ENCODE data around the gene IGSF9B.

The IGSF9B gene

DNA sequence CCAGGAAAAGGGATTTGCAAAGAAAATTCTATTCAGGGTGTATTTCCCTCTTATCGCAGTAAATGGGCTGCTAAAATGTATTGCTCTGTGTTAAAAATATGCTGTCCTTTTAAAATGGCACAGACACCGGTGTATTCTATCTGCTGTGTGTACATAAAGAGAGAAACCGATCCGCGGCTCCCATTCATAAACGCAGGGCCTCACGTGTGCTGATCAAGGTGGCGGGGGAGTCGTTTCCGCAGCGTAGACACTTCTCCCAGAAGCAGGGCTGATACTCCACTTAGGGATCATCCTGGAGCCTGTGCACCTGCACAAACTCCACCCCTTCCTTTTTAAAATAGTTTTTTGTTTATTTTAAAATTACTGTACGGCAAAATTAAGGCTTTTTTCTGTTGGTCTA is 26.1 kb upstream of the IGSF9B start:
- no peak for DNase-seq

- DNase-seq = no peak
Observed at GRCh38 chr11:133982151-133982550, 25.4 kb upstream of the IGSF9B start.

DNA sequence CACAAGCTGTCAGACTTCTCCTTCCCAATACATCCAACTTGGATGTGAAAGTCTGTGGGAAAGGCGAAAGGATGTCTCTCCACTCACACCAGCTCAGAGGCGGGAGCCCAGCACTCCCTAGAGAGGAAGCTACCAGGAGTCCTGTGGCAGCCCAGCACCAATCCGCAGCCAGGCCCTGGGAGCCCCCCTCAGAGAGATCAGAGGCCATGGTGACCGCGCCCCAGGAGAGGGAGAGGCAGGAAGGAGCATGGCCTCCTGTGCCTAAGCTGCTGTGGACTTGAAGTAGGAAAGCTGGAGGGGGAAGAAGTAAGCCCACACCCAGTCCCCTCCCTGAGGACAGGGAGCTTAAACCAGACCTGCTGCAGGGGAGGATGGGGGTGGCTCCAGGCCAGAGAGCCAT is 24.4 kb upstream of the IGSF9B start:
- DNase-seq = no peak

- no peak for DNase-seq
Observed at GRCh38 chr11:133980665-133981064, 23.9 kb upstream of the IGSF9B start.

- DNase-seq = no peak
Observed at GRCh38 chr11:133978794-133979193, 22.0 kb upstream of the IGSF9B start.

GRCh38 chr11:133977067-133977677 is 20.4 kb upstream of the IGSF9B start:
- no peak for DNase-seq

DNA sequence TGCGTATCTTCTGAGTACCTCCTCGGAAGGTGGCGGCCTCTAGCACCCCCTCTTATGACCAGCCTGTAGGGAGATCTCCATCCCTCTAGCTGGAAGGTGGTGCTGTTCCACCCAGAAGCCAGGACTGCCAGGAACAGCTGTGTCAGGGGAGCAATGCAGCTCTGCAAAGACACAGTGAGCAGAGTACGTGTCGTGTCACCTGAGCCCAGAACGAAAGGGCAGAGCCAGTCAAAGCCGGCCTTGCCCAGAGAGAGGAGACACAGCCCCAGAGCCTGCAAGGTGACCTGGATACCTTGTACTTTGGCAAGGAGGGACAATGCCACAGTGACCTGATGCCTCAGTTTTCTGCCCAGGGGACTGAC is 18.7 kb upstream of the IGSF9B start:
- no peak for DNase-seq

GRCh38 chr11:133974836-133975487 is 18.2 kb upstream of the IGSF9B start:
- DNase-seq = no peak

- no peak for DNase-seq
Observed at GRCh38 chr11:133971881-133972280, 15.1 kb upstream of the IGSF9B start.

- no peak for DNase-seq
Observed at GRCh38 chr11:133969112-133969511, 12.3 kb upstream of the IGSF9B start.

GRCh38 chr11:133968300-133968699 is 11.5 kb upstream of the IGSF9B start:
- no peak for DNase-seq

- no peak for DNase-seq
Observed at GRCh38 chr11:133967599-133968238, 11.0 kb upstream of the IGSF9B start.

GRCh38 chr11:133966921-133967598 is 10.3 kb upstream of the IGSF9B start:
- DNase-seq = no peak

DNA sequence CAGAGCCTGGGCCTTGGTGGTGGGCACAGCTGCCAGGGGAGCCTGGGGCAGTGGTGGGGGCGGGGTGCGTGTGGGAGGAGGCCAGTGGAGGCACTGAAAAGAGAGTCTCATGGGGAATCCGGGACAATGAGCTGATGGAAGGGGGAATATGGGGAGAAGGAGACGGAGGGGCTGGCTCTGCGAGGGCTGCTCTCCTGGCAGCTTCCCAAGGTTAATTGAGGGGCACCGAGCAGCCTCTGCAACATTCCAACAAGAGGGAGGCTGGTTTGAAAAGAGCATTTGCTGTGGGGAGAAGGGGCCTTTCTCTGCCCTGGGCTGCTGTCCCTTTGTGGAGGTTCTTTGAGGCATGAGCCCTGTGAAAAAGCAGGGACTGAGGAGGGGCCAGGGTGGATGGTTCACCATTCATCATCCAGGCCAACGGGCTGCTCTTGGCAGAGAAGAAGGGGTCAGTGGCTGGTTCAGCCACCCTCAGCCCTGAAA is 9.4 kb upstream of the IGSF9B start:
- no peak for DNase-seq

DNA sequence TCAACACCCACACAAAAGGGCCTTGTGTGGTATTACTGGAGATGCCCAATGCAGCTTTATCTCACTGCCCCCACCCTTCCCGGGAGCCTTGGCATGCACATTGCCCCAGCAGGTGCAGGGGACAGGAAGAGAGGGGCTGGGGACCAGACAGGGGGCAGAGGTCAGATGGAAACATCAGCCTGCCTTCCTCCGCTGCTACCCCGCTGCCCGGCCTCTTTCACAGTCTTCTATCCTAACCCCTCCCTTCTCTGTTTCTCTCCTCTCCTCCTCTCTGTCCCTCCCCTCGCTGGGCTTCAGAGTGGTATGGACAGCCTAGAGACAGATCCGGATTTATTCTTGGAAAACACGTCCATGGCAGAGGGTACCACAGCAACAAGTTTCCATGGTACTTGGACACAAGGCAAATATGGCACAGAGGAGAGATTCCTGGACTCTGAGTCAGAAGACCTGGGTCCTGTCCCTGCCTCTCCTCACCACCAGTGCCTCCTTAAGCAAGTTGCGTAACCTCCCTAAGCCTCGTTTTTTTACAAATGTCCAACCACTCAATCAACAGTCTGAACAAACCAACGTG is 8.3 kb upstream of the IGSF9B start:
- DNase-seq = no peak

DNA sequence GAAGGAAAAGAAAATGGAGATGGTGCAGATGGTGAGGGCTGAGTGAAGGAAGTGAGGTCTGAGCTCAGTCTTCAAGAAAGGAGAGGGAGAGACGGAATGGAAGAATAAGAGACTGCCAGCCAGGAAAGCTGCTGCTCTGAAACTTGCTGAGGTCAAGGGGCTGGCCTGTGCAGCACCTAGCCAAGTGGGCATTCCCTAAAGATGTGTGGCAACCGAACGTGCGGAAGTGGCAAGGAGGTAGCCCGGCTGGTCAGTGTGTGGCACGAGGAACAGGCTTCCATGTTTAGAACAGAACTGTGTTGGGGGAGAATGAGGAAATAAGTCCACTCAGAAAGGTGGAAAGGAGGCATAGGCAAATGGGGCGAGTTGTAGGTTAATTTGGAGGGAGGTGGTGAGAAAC is 7.6 kb upstream of the IGSF9B start:
- no peak for DNase-seq

DNA sequence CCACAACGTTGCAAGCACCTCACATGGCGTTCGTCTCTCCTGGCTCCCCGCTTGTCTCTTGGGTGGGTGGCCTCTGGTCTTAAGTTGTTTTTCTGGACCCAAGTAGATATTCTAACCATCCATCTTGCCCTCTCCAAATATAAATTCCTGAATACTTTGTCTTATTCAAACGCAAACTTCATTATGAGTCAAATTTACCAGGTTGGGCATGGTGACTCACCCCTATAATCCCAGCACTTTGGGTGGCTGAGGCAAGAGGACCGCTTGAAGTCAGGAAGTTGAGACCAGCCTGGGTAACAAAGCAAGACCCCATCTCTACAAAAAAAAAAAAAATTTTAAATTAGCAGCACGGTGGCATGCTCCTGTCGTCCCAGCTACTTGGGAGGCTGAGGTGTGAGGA is 5.1 kb upstream of the IGSF9B start:
- DNase-seq = no peak

DNA sequence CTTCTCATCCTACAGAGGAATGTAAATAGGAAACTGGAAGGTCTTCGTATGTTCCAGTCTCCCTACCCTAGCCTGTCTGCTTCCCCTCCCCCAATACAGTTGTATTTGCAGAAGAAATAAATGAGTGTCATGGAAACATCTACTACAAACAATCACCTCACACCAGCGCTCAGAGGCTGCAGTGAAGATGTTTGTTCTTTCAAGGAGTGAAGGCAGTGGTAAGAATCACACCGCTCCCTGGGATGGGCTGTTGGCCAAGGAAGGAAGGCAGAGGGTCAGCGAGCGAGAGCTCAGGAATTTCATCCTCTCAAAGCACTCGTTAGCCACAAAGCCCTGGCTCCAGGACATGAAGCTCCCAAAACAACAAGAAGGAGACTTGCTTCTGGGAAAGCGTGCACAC is 1.1 kb upstream of the IGSF9B start:
- no peak for DNase-seq

DNA sequence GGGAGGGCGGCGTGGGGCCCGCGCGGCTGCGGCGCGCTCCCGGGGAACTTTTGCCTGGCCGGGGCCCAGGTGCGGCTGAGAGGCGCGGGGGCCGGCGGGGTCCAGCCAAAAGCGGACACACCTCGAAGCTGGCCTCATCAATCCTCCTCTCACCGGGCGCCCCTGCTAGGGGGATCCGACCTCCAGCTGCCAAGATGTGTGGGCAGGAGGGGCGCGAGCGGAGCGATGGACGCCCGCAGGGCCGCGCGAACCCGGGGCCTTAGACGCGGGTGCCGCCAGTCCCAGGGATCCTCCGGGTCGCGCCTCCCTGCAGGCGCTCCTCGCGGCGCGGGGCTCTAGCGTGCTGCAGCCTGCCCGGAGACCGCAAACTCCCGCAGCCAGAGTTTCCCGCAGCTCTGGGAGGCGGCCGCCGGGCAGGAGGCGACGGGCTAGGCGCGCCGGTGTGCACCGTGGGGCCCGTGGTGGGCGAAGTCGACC is 785 bp downstream of the IGSF9B start:
- DNase-seq = no peak

DNA sequence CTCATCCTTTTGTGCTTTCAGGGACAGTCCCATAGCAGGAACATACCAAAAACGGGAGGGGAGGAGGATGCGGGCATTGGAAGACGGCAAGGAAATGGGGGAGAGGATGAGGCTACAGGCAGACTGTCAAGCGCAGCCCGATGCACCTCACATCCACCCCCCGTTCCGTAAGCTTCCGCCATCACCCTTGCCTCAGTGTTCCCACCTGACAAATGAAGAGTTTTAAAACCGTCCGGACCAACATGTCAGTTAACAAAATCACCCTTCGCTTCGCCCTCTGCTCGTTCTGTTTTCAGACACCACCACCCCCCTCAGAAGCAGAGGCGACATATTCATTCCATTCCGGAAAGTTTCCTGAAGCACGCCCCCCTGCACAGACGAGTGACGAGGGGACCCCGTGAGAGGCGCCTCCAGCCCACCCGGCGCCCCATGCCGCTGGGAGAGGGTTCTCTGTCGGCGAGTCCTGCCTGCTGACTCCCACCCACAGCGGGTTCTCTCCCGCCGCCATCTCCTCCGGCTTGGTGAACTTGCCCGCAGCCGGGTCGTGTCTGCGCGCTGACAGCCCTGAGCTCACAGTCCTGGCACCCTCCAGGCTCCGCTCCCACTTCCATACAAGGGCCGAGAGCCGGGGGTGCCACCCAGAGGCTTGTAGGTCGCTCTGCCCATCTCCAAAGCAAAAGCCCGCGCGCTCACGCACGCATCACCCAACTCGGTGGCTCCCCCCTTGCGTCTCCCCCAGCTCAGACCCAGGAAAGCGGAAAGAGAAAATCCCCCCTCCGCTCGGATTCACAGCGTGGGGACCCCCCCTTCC is 1.5 kb downstream of the IGSF9B start:
- peak; percentile 33 for DNase-seq

GRCh38 chr11:133953999-133954398 is 2.8 kb downstream of the IGSF9B start:
- no peak for DNase-seq

DNA sequence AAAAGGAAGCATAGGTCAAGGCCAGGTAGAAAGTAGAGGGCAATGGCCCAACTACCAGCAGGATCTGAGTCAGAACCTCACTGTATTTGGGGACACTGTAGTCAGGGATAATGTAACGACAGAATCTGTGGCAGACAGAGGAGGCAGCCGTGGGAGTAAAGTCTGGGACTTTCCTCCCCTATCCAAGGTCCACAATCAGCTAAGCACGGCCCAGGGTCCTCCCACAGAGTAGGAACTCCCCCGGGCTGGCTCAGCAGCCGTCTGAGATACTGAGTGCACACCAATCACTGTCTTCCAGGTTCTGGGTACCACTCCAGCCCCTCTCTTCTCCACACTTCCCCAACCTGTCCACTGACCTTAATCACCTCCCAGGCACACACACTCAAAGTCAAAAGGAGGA is 3.2 kb downstream of the IGSF9B start:
- no peak for DNase-seq
